H9 (cell line): ENCODE results near the gene MED28. TPM values are rescaled to one million over a fixed set of nuclear protein-coding genes. Genes with fewer than 3 reads are reported as not detected.

Experiments
- DNase-seq: peaks from one replicate; pipeline ENCODE4 v3.0.0-alpha.2; 2017
- H2AFZ ChIP-seq: one replicate; pipeline ENCODE4 v1.6.1; 2013; ENCODE audit warnings: mild to moderate bottlenecking, low read length, control low read depth, moderate library complexity
- H2AK5ac ChIP-seq: 2 replicates; pipeline ENCODE4 v1.6.1; 2013; ENCODE audit warnings: low read length, control low read depth, mixed read lengths; ENCODE audit not compliant: insufficient read length
- H2BK120ac ChIP-seq: one replicate; pipeline ENCODE4 v1.6.1; 2013; ENCODE audit warnings: low read depth, mild to moderate bottlenecking, low read length, control low read depth, inconsistent platforms; ENCODE audit not compliant: poor library complexity, severe bottlenecking
- H2BK12ac ChIP-seq: 2 replicates; pipeline ENCODE4 v1.6.1; 2013; ENCODE audit warnings: low read length, control low read depth, mixed read lengths, low read depth; ENCODE audit not compliant: insufficient read length
- H2BK15ac ChIP-seq: 2 replicates; pipeline ENCODE4 v1.6.1; 2013; ENCODE audit warnings: low read depth, low read length, control low read depth
- H2BK20ac ChIP-seq: one replicate; pipeline ENCODE4 v1.6.1; 2013; ENCODE audit warnings: low read depth, mild to moderate bottlenecking, low read length, control low read depth, inconsistent platforms; ENCODE audit not compliant: poor library complexity, severe bottlenecking
- H2BK5ac ChIP-seq: 2 replicates; pipeline ENCODE4 v1.6.1; 2013; ENCODE audit warnings: low read length, control low read depth, mixed read lengths; ENCODE audit not compliant: insufficient read length
- H3K14ac ChIP-seq: 2 replicates; pipeline ENCODE4 v1.6.1; 2013; ENCODE audit warnings: low read length, control low read depth; ENCODE audit not compliant: insufficient read depth
- H3K18ac ChIP-seq: 2 replicates; pipeline ENCODE4 v1.6.1; 2013; ENCODE audit warnings: low read depth, mild to moderate bottlenecking, mixed read lengths, low read length, control low read depth; ENCODE audit not compliant: insufficient read length
- H3K23ac ChIP-seq: 2 replicates; pipeline ENCODE4 v1.6.1; 2013; ENCODE audit warnings: low read length, control low read depth, mixed read lengths, low read depth; ENCODE audit not compliant: insufficient read length
- H3K23me2 ChIP-seq: 2 replicates; pipeline ENCODE4 v1.6.1; 2013; ENCODE audit warnings: low read depth, mild to moderate bottlenecking, mixed read lengths, low read length, control low read depth; ENCODE audit not compliant: insufficient read length, poor library complexity, severe bottlenecking
- H3K27ac ChIP-seq: 2 replicates; pipeline ENCODE4 v1.5.1; 2013; ENCODE audit warnings: low read length, control low read depth, mixed read lengths, low read depth; ENCODE audit not compliant: insufficient read length
- H3K27me3 ChIP-seq: 2 replicates; pipeline ENCODE4 v1.6.1; 2013; ENCODE audit warnings: low read length, control low read depth, inconsistent platforms; ENCODE audit not compliant: insufficient read depth
- H3K4ac ChIP-seq: 2 replicates; pipeline ENCODE4 v1.6.1; 2013; ENCODE audit warnings: low read depth, mild to moderate bottlenecking, control low read depth, inconsistent platforms, low read length, moderate library complexity
- H3K4me1 ChIP-seq: 2 replicates; pipeline ENCODE4 v1.6.1; 2013; ENCODE audit warnings: low read length, control low read depth, inconsistent platforms; ENCODE audit not compliant: insufficient read depth
- H3K4me2 ChIP-seq: 2 replicates; pipeline ENCODE4 v1.6.1; 2013; ENCODE audit warnings: low read length, control low read depth, mixed read lengths; ENCODE audit not compliant: insufficient read length, insufficient read depth
- H3K56ac ChIP-seq: 2 replicates; pipeline ENCODE4 v1.6.1; 2013; ENCODE audit warnings: low read depth, mild to moderate bottlenecking, mixed read lengths, low read length, control low read depth; ENCODE audit not compliant: insufficient read length
- H3K79me1 ChIP-seq: 2 replicates; pipeline ENCODE4 v1.6.1; 2013; ENCODE audit warnings: low read depth, mild to moderate bottlenecking, moderate library complexity, low read length, control low read depth, inconsistent platforms; ENCODE audit not compliant: insufficient read depth, poor library complexity, severe bottlenecking
- H3K79me2 ChIP-seq: 2 replicates; pipeline ENCODE4 v1.6.1; 2013; ENCODE audit warnings: low read length, control low read depth, inconsistent platforms; ENCODE audit not compliant: insufficient read depth
- H3K9ac ChIP-seq: 2 replicates; pipeline ENCODE4 v1.6.1; 2013; ENCODE audit warnings: low read length, control low read depth, mixed read lengths; ENCODE audit not compliant: insufficient read length; ENCODE audit errors: extremely low read depth
- H3K9me3 ChIP-seq: one replicate; pipeline ENCODE4 v1.6.1; 2013; ENCODE audit warnings: low read depth, low read length, inconsistent platforms; ENCODE audit not compliant: control insufficient read depth
- H3T11ph ChIP-seq: one replicate; pipeline ENCODE4 v1.6.1; 2013; ENCODE audit warnings: mild to moderate bottlenecking, low read length, control low read depth, inconsistent platforms
- H4K20me1 ChIP-seq: one replicate; pipeline ENCODE4 v1.6.1; 2013; ENCODE audit not compliant: control insufficient read depth, insufficient read length, insufficient read depth
- H4K5ac ChIP-seq: 2 replicates; pipeline ENCODE4 v1.6.1; 2013; ENCODE audit warnings: low read depth, mild to moderate bottlenecking, mixed read lengths, low read length, control low read depth; ENCODE audit not compliant: insufficient read length
- H4K8ac ChIP-seq: replicated peaks from 2 replicates; pipeline ENCODE4 v1.6.1; 2013; ENCODE audit warnings: low read length, control low read depth, mixed read lengths, low read depth; ENCODE audit not compliant: insufficient read length
- H4K91ac ChIP-seq: 2 replicates; pipeline ENCODE4 v1.6.1; 2013; ENCODE audit warnings: low read depth, mild to moderate bottlenecking, moderate library complexity, mixed read lengths, low read length, control low read depth; ENCODE audit not compliant: insufficient read length
- H3K27ac Mint-ChIP-seq, 3 experiments: 2 replicates in 2 of 3; 3 replicates in 1 of 3; pipeline ENCODE4 v1.8.0; 2020 to 2021; ENCODE audit warnings: mixed read lengths in 3 of 3, mild to moderate bottlenecking in 1 of 3, moderate library complexity in 1 of 3
- H3K27me3 Mint-ChIP-seq: 2 replicates; pipeline ENCODE4 v1.8.0; 2021; ENCODE audit warnings: low read depth, mild to moderate bottlenecking, moderate library complexity, mixed read lengths
- H3K36me3 Mint-ChIP-seq, 3 experiments: 2 replicates in 2 of 3; 3 replicates in 1 of 3; pipeline ENCODE4 v1.8.0; 2020 to 2021; ENCODE audit warnings: low read depth in 3 of 3, mixed read lengths in 3 of 3; ENCODE audit not compliant: insufficient read depth in 1 of 3
- H3K4me1 Mint-ChIP-seq, 2 experiments: 2 replicates each; pipeline ENCODE4 v1.8.0; 2020; ENCODE audit warnings: mixed read lengths in 2 of 2
- H3K4me3 Mint-ChIP-seq, 2 experiments: 2 replicates in 1 of 2; 3 replicates in 1 of 2; pipeline ENCODE4 v1.8.0; 2020 to 2021; ENCODE audit warnings: mild to moderate bottlenecking in 2 of 2, mixed read lengths in 2 of 2, moderate library complexity in 1 of 2
- H3K9me3 Mint-ChIP-seq, 2 experiments: 2 replicates in 1 of 2; 3 replicates in 1 of 2; pipeline ENCODE4 v1.8.0; 2020; ENCODE audit warnings: mild to moderate bottlenecking in 2 of 2, mixed read lengths in 2 of 2, moderate library complexity in 1 of 2
- WGBS: extraction: QIAGEN DNeasy Blood & Tissue Kit; methylation state at CpG from one replicate; pipeline ENCODE4 v1.1.7; 2013; ENCODE audit warnings: missing lambda C conversion rate, low lambda C conversion rate, mixed read lengths; ENCODE audit not compliant: insufficient read length; ENCODE audit errors: extremely low coverage; 5-methylcytosine and 5-hydroxymethylcytosine counted together
- total RNA-seq: library from RNA; stranded (reverse); gene quantifications from 2 replicates; pipeline ENCODE4 v1.2.1, GENCODE V29; 2021
- TF ChIP-seq, protein P1 (sequence below): fragments of 200-600 bp; sonication (generic); conservative IDR thresholded peaks from 3 replicates; pipeline ENCODE4 v1.8.0; 2021; ENCODE audit warnings: antibody characterized with exemption, mild to moderate bottlenecking

The MED28 gene
- total RNA-seq, 1 experiment from 2014 or later = 90.4 TPM

DNA sequence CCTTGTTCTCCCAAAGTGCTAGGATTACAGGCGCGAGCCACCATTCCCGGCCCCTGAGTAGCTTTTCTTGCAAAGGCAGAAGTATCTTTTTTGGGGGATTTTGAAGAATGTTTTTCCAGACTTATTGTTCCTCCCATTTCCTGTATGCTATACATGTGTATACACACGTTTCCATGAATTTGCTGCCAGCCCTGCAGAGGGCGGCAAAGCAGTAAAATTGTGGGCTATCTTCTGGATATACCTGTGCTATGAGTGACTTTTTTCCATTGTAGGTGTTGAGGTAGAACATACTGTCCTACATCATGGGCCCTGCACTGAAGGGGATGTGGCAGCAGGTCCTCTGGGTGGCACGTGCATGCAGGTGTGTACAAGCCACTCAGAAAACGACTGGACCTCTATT lies 16.9 kb upstream of the MED28 start:
- H3K23ac ChIP-seq = no peak overlapping the region
- no peak overlapping the region for H4K91ac ChIP-seq
- H4K5ac ChIP-seq = peak overlapping the region; percentile 37
- H2BK20ac ChIP-seq = no peak overlapping the region
- H3K4me2 ChIP-seq = no peak overlapping the region
- H3K18ac ChIP-seq = no peak overlapping the region
- no peak overlapping the region for H3K14ac ChIP-seq
- Mint-ChIP-seq H3K4me1 (no peaks in the 10 kb centered on the region), H3K27ac (no peak overlapping the region; a peak in 1 of 7 replicates), H3K9me3 (no peaks in the 10 kb centered on the region), H3K4me3 (no peak overlapping the region), H3K36me3 (peaks cover 22 to 54% (median 31%) of the 10 kb centered on the region in 3 experiments; a peak in 6 of 7 replicates), H3K27me3 (no peaks in the 10 kb centered on the region)
- H3K79me1 ChIP-seq = no peaks in the 10 kb centered on the region
- no peak overlapping the region for H2BK12ac ChIP-seq
- H3K9me3 ChIP-seq = no peaks in the 10 kb centered on the region
- H3K23me2 ChIP-seq = no peaks in the 10 kb centered on the region
- no peak overlapping the region for H3K56ac ChIP-seq
- DNase-seq = no peak
- no peak overlapping the region for H4K8ac ChIP-seq
- H3K79me2 ChIP-seq = no peaks in the 10 kb centered on the region
- no peak overlapping the region for H2BK120ac ChIP-seq
- no peak overlapping the region for H3T11ph ChIP-seq
- no peaks in the 10 kb centered on the region for H3K4me1 ChIP-seq
- WGBS = no CpG with 5 or more reads among the region's 7 CpGs
- no peaks in the 10 kb centered on the region for H4K20me1 ChIP-seq
- no peaks in the 10 kb centered on the region for H3K27me3 ChIP-seq
- no peak overlapping the region for H2AFZ ChIP-seq
- TF ChIP-seq, protein P1, sequence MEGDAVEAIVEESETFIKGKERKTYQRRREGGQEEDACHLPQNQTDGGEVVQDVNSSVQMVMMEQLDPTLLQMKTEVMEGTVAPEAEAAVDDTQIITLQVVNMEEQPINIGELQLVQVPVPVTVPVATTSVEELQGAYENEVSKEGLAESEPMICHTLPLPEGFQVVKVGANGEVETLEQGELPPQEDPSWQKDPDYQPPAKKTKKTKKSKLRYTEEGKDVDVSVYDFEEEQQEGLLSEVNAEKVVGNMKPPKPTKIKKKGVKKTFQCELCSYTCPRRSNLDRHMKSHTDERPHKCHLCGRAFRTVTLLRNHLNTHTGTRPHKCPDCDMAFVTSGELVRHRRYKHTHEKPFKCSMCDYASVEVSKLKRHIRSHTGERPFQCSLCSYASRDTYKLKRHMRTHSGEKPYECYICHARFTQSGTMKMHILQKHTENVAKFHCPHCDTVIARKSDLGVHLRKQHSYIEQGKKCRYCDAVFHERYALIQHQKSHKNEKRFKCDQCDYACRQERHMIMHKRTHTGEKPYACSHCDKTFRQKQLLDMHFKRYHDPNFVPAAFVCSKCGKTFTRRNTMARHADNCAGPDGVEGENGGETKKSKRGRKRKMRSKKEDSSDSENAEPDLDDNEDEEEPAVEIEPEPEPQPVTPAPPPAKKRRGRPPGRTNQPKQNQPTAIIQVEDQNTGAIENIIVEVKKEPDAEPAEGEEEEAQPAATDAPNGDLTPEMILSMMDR = peak; percentile 56
- H2BK5ac ChIP-seq = no peak overlapping the region
- no peak overlapping the region for H3K27ac ChIP-seq
- H2AK5ac ChIP-seq = no peak overlapping the region
- H2BK15ac ChIP-seq = no peak overlapping the region
- H3K9ac ChIP-seq = no peak overlapping the region
- H3K4ac ChIP-seq = no peak overlapping the region
